Ecto neural progenitor cell (in vitro differentiated cells): ENCODE measurements around the gene KCNQ5.

Source experiments
- DNase-seq: peaks from one replicate; pipeline ENCODE4 v3.0.0-alpha.2; 2018; ENCODE audit warnings: low spot score

Gene KCNQ5

GRCh38 chr6:73000460-73000859 is 378.6 kb downstream of the KCNQ5 start:
- DNase-seq = no peak

DNA sequence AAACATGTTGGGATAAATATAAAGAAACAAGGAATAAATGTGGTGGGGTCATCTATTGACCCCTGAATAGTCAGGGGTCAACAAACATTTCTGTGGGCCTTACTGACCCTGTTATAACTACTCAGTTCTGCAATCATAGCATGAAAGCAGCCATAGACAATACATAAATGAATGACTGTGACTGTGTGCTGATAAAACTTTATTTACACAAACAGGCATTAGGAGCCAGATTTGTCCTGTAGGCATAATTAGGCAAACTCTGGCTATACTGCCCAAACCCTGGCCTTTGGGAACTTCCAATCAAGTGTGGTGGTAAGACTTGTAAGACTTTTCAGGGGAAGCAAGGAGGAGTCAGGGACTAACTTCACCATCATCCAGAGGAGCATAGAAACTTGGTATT is 380.7 kb downstream of the KCNQ5 start:
- DNase-seq = no peak

DNA sequence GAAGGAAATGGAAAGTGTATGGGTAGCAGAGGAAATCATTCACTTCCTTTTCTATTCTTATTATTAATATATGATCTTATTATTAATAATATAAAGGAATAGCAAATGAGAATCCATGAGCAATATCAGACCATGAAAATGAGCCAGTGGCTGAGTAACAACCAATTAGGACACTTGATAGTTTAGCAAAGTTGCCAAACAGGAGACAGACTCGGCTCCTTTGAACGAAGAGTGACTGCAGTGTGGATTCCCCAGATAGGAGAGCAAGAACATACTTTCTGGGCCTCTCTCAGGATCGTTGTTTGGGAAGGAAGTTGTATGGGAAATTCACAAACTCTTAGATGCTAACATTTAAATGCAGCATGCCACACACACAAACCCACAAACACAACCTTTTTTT is 381.4 kb downstream of the KCNQ5 start:
- no peak for DNase-seq

DNA sequence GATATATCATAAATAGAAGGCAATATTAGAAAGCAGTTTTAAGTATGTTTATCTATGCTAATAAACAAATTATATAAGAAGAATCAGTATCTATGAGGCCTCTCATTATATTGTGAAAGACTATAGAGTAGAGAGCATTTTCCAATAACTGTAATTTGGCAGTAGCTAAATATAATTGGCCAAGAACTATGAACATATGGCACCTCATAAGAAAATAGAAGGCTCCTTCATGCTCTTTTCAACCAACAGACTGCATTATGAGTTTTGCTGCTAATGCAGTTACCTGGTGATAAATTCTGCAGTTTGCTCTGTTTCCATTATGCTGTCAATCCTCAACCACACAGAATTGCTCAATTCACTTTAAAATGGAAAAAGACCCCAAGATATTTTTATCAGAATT is 382.4 kb downstream of the KCNQ5 start:
- no peak for DNase-seq

GRCh38 chr6:73004861-73005260 is 383.0 kb downstream of the KCNQ5 start:
- no peak for DNase-seq

- DNase-seq = no peak
Measured at GRCh38 chr6:73006146-73006545, 384.3 kb downstream of the KCNQ5 start.

DNA sequence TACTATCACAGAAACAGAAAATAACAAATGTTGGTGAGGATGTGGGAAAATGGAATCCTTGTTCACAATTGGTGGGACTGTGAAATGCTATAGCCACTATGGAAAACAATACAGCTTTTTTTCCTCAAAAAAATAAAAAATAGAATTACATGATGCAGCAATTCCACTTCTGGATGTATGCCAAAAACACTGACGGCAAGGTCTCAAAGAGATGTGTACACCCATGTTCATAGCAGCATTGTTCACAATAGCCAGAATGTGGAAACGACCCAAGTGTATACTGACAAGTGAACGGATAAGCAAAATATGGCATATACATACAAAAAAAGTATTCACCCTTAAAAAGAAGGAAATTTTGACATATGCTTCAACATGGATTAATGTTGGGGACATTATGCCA is 390.1 kb downstream of the KCNQ5 start:
- no peak for DNase-seq

- no peak for DNase-seq
Measured at GRCh38 chr6:73017476-73017875, 395.6 kb downstream of the KCNQ5 start.

GRCh38 chr6:73024598-73024997 is 402.7 kb downstream of the KCNQ5 start:
- DNase-seq = no peak

- no peak for DNase-seq
Measured at GRCh38 chr6:73027691-73028090, 405.8 kb downstream of the KCNQ5 start.

DNA sequence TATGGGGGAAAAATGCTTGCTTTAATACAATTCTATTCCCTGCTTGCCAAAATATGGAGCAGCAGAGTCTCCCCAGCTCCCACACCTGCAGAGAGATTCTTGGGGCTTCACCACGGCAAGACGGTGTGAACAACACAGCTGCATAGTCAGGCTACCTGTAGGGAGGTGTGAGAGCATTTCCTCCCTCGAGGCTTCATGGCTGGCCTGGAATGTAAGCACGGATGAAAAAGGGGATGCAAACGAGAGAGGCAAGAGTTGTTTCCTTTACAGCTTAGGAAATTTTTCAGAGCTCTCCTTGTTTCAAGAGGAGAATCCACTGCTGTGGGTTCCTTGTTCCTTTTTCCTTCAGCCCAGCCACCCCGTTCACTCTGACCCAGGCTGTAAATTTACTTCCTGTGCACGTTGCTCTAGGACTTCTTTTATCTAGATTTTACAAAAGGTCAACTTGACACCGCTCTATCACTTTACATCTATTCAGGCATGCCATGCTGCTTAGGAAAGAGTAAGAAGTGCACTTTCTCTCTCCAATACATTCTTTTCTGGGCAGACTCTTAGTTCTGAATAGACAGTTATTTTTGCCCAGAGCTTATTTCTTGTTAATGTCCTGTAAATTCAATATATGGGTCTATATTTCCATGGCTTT is 406.4 kb downstream of the KCNQ5 start:
- DNase-seq = no peak

- DNase-seq = no peak
Measured at GRCh38 chr6:73028893-73029450, 407.1 kb downstream of the KCNQ5 start.

GRCh38 chr6:73030257-73030656 is 408.4 kb downstream of the KCNQ5 start:
- no peak for DNase-seq

DNA sequence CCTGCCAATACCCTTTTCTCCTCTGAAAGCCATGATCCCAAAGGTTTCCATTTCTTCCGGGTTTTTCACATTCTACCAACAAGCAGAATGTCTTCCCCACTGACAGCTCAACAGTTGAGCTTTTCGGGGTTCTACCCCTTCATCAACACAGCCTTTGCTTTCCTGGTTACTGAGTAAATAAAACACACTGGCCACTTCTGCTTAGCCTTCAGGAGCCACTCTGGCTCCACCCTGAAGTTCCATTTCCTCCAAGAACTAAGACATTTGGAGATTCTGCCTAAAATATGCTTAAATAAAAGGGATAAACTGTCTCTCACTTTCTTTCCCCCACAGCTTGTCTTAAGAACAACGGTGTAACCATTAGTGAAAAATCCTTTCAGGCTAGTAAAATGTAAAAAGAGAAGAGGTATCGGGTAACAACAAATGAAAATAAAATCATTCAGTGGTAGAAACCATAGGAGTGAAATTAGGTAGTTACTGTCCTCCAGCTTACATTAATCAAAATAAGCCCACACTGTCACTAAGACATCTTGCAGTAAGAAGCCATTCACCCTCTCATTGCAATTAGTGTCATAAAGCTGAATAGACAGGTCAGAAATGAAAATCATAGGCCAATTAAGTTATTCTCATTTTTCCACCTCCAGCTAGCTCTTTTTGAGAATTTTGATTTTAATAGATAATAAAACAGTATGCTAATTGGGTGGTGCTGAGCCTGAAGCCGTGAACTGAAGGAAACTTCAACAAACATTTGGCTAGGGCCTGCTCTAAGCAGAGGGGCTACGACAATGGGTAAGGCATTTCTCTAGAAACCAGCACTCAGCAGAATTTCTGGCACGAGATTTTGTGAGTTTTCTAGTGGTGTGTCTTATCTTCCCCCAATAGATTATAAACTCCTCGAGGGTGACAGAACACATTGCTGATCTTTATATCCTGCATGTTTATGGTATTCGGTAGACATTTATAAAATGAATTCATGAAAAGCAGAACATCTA is 409.2 kb downstream of the KCNQ5 start:
- DNase-seq = no peak

GRCh38 chr6:73032586-73032985 is 410.7 kb downstream of the KCNQ5 start:
- no peak for DNase-seq

DNA sequence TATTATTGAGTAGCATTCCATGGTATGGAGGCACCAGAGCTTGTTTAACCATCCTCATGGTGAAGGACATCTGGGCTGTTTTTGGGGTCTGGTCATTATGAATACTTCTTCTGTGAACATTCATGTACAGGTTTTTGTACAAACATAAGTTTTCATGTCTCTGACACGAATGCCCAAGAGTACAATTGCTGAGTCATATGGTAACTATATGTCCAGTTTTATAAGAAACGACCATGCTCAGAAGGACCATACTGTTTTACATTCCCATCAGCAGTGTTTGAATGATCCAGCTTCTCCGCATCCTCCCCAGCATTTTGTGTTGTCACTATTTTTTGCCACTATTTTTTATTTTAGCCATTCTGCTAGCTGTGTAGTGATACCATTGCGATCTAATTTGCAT is 414.8 kb downstream of the KCNQ5 start:
- DNase-seq = no peak

- no peak for DNase-seq
Measured at GRCh38 chr6:73041051-73041450, 419.2 kb downstream of the KCNQ5 start.

DNA sequence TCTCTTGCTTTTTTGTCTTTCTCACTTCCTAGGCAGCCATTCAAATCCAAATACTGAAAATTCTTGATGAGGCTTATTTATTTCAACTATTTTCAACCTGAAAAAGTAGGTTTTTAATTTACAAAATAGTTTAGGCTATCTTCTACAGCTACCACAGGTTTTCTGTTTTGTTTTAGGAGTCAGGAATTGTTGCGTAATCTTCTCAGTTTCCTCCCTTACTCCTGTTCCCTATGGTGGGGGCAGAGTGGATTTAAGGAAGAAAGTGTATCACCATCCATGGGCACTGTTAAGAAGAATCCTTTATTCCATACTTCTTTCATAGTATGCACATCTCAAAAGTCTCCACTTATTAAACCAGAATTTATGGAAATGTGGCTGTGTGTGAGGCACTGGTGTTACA is 421.0 kb downstream of the KCNQ5 start:
- DNase-seq = no peak

DNA sequence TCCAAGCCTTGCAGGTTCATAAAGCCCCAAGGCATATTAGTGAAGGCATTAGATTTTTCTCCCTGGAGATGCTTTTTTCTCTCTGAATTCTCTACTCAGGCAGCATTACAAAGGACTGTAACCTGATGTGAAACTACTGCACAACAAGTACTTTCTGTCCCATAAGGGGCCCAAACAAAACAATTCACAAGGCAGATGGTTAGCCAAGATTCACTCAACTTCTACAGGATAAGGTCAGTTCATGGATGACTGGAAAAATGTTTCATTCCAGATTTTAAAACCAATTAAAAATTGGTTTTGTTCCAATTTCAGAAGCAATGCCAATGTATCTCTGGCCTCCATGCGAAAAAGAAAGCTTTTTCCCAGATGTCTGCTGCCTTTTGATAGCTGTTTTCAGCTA is 421.6 kb downstream of the KCNQ5 start:
- no peak for DNase-seq

- no peak for DNase-seq
Measured at GRCh38 chr6:73045609-73046008, 423.7 kb downstream of the KCNQ5 start.

DNA sequence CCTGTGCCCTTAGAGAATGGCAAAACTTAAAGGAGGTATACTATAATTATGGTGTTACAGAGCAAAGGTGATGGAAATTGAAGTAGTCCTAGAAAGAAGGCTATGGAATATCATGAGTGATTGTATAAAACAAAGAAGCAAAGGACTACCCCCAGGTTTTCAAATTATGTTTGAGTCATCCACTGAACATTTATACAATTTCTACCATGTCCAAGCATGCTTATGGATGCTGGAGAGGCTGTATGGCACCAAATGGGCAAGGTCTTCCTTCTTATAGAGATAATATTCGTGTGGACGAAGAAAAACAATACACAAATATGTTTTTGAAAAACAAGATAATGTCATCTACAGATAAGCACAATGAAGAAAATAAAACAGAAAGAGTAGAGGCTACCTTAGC is 425.9 kb downstream of the KCNQ5 start:
- DNase-seq = no peak

- no peak for DNase-seq
Measured at GRCh38 chr6:73049971-73050594, 428.2 kb downstream of the KCNQ5 start.

DNA sequence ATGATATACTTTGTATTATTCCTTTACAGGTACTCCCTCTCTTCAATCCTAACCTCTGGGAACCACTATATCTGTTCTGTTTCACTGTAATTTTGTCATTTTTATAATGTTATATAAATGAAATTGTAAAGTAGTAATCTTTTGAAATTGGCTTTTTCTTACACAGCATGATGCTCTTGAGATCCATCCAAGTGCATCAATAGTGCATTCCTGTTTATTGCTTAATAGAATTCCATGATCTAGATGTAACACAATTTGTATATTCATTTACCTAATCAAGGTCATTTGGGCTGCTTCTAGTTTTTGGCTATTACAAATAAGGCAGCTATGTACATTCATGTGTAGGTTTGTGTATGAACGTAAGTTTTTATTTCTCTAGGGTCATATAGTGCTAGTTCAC is 428.8 kb downstream of the KCNQ5 start:
- no peak for DNase-seq
